SU-DHL-6 (cell line): ENCODE data around the gene SORBS2.

Experiments
- CTCF ChIP-seq: fragments of 200-600 bp; sonication (generic); IDR thresholded peaks from one replicate; pipeline ENCODE4 v1.5.1; 2017; ENCODE audit warnings: antibody characterized with exemption, mild to moderate bottlenecking, low read length, moderate library complexity; ENCODE audit not compliant: insufficient read depth, poor library complexity, severe bottlenecking
- EZH2phosphoT487 ChIP-seq: fragments of 200-600 bp; sonication (generic), shearing (Covaris generic); conservative IDR thresholded peaks from 2 replicates; pipeline ENCODE4 v1.6.1; 2018; ENCODE audit warnings: mild to moderate bottlenecking, antibody characterized with exemption, low read length, moderate library complexity, mixed read lengths

- TF ChIP-seq CTCF (no peak), EZH2phosphoT487 (no peak)
Observed at GRCh38 chr4:185570727-185571126, 241.3 kb downstream of the SORBS2 start.
